K562 (cell line): ENCODE measurements around the gene ZNF692. TPM values are rescaled to one million over a fixed set of nuclear protein-coding genes. Genes with fewer than 3 reads are reported as not detected.

ENCODE experiments used
- AFF4 ChIP-seq: sonication (generic); formaldehyde crosslinking; IDR thresholded peaks from 2 replicates; pipeline ENCODE4 v1.8.0; 2023; ENCODE audit warnings: mild to moderate bottlenecking, missing genetic modification reagents
- CEBPZ ChIP-seq: fragments of 150-350 bp; IDR thresholded peaks from 2 replicates; pipeline ENCODE4 v1.6.1; 2014; ENCODE audit warnings: low read depth, mild to moderate bottlenecking, low read length, borderline replicate concordance
- CSDE1 ChIP-seq, 2 experiments: fragments of 450-650 bp; IDR thresholded peaks; 2 replicates each; pipeline ENCODE4 v1.6.1; 2016; ENCODE audit warnings: mild to moderate bottlenecking in 1 of 2
- DIDO1 ChIP-seq: fragments of 450-650 bp; IDR thresholded peaks from 2 replicates; pipeline ENCODE4 v1.6.1; 2016; ENCODE audit warnings: low read depth, missing biosample characterization, missing genetic modification characterization
- E2F1 ChIP-seq: sonication (generic); formaldehyde crosslinking; IDR thresholded peaks from 2 replicates; pipeline ENCODE4 v1.8.1; 2023; ENCODE audit warnings: mild to moderate bottlenecking, missing genetic modification reagents, moderate library complexity
- ESRRB ChIP-seq: fragments of 250-450 bp; sonication (Bioruptor Pico); IDR thresholded peaks from 2 replicates; pipeline ENCODE4 v1.5.0; 2020; ENCODE audit warnings: mild to moderate bottlenecking, moderate library complexity, borderline replicate concordance
- JUNB ChIP-seq: fragments of 450-650 bp; formaldehyde crosslinking; conservative IDR thresholded peaks from 2 replicates; pipeline ENCODE4 v1.4.0; 2020; ENCODE audit warnings: mild to moderate bottlenecking
- MAZ ChIP-seq, 2 experiments: fragments of 450-650 bp in 1 of 2; sonication (generic) in 1 of 2; formaldehyde crosslinking; IDR thresholded peaks in 1 of 2; conservative IDR thresholded peaks in 1 of 2; 2 replicates each; pipeline versions ENCODE4 v1.4.0 to v1.5.0; 2020; ENCODE audit warnings: mild to moderate bottlenecking in 1 of 2, missing genetic modification reagents in 1 of 2
- RB1 ChIP-seq: fragments of 450-650 bp; IDR thresholded peaks from 2 replicates; pipeline ENCODE4 v1.6.1; 2017; ENCODE audit warnings: low read depth, mild to moderate bottlenecking
- RBM25 ChIP-seq: fragments of 200-400 bp; formaldehyde crosslinking; IDR thresholded peaks from 2 replicates; pipeline ENCODE4 v1.6.1; 2018; ENCODE audit warnings: low read length, low read depth, moderate library complexity; ENCODE audit not compliant: severe bottlenecking
- SETDB1 ChIP-seq: IDR thresholded peaks from one replicate; pipeline ENCODE4 v1.6.1; 2012; ENCODE audit warnings: low read length, control low read depth, inconsistent platforms
- XRCC5 ChIP-seq: fragments of 200-400 bp; formaldehyde crosslinking; IDR thresholded peaks from 2 replicates; pipeline ENCODE4 v1.6.1; 2017; ENCODE audit warnings: low read depth, mild to moderate bottlenecking, low read length
- ZBTB34 ChIP-seq: fragments of 250-450 bp; sonication (Bioruptor Pico); IDR thresholded peaks from 2 replicates; pipeline ENCODE4 v1.8.0; 2021; ENCODE audit warnings: mild to moderate bottlenecking, moderate library complexity
- ZEB2 ChIP-seq: fragments of 450-650 bp; IDR thresholded peaks from 2 replicates; pipeline ENCODE4 v1.6.1; 2016
- ZNF165 ChIP-seq: fragments of 250-450 bp; sonication (Bioruptor Pico); IDR thresholded peaks from 2 replicates; pipeline ENCODE4 v1.4.0; 2020; ENCODE audit warnings: borderline replicate concordance
- ZNF253 ChIP-seq: fragments of 250-450 bp; sonication (Bioruptor Pico); conservative IDR thresholded peaks from 2 replicates; pipeline ENCODE4 v1.6.1; 2021; ENCODE audit warnings: mild to moderate bottlenecking
- polyA plus RNA-seq, 8 experiments: library from polyadenylated mRNA; depleted of rRNA in 4 of 8; stranded (reverse) in 5 of 8; unstranded in 3 of 8; fragments of >200 nt; fragmentation: Nextera tagmentation in 2 of 8; fragmentation: Illumina TruSeq in 1 of 8; extraction: Ambion mirVana in 2 of 8; extraction: Trizol in 1 of 8; gene quantifications; 2 replicates each; pipeline versions ENCODE4 v1.2.1 to v1.2.3, GENCODE V29; 2011 to 2014; ENCODE audit warnings: inconsistent platforms in 1 of 8, missing spikeins in 1 of 8
- total RNA-seq, 7 experiments: library from RNA; depleted of rRNA in 6 of 7; stranded (reverse); fragments of >200 nt in 6 of 7; fragmentation: Illumina TruSeq in 2 of 7; extraction: Trizol in 2 of 7; gene quantifications; 2 replicates each; pipeline versions ENCODE4 v1.2.1 to v1.2.3, GENCODE V29; 2011 to 2021; ENCODE audit warnings: low replicate concordance in 1 of 7

ZNF692 gene
- total and polyA plus RNA-seq, 9 of the 15 experiments (the other 6 are each of a cell fraction or from before 2014, with no cell fraction given) = 8.4 to 143 (median 55.9) TPM

GRCh38 chr1:248858891-248859889 is at the start of gene ZNF692 (continued):
- TF ChIP-seq AFF4 (CRISPR knock-in tag) (no peak; the same call in 1 of the 2 replicates), ZEB2 (no peak), MAZ (CRISPR knock-in tag; conservative IDR thresholded peaks at IDR 0.05 in 1 of 2, IDR thresholded peaks at IDR 0.05 in 1 of 2) (peak; percentile 92 to 96), ZBTB34 (CRISPR knock-in tag) (no peak), ESRRB (CRISPR knock-in tag) (no peak), JUNB (CRISPR knock-in tag) (no peak), RBM25 (no peak), CEBPZ (no peak), RB1 (peak; percentile 71; the same call in 1 of the 2 replicates), DIDO1 (tag) (no peak), CSDE1 (IDR thresholded peaks at IDR 0.05) (0 out of 4 replicates have a peak, but pooled peaks of 1 of the 2 experiments have one; percentile 18), ZNF253 (CRISPR knock-in tag) (no peak), E2F1 (peak; percentile 87; the same call in 1 of the 2 replicates), SETDB1 (no peak), ZNF165 (no peak), XRCC5 (no peak)
